ENCODE results near the gene JAK1.

GRCh38 chr1:64920941-64921589, 45.3 kb downstream of the JAK1 start:
- TF ChIP-seq POLR2A (IDR thresholded peaks at IDR 0.05) (no peak), CTCF (IDR thresholded peaks at IDR 0.05) (no peak)
